Activated naive CD8-positive, alpha-beta T cell treated with anti-CD3 and anti-CD28 coated beads for 36 hours (primary cell): ENCODE data around the gene SLC25A38. TPM values are rescaled to one million over a fixed set of nuclear protein-coding genes. Genes with fewer than 3 reads are reported as not detected.
"Not testable (repeated sequence)": the region's sequence is repeated elsewhere in the genome, so short reads cannot be mapped to it uniquely, and the experiment has no call there.

ENCODE experiments used
- DNase-seq: peaks from one replicate; pipeline ENCODE4 v3.0.0; 2021
- H3K27ac Mint-ChIP-seq: one replicate; pipeline ENCODE4 v1.8.0; 2022; ENCODE audit warnings: mild to moderate bottlenecking, moderate library complexity, mixed read lengths
- H3K27me3 Mint-ChIP-seq: one replicate; pipeline ENCODE4 v1.8.0; 2022; ENCODE audit warnings: mild to moderate bottlenecking, mixed read lengths
- H3K36me3 Mint-ChIP-seq: one replicate; pipeline ENCODE4 v1.8.0; 2021; ENCODE audit warnings: mild to moderate bottlenecking, mixed read lengths
- H3K4me1 Mint-ChIP-seq: one replicate; pipeline ENCODE4 v1.8.0; 2021; ENCODE audit warnings: mixed read lengths
- H3K4me3 Mint-ChIP-seq: one replicate; pipeline ENCODE4 v1.8.0; 2022; ENCODE audit warnings: mild to moderate bottlenecking, moderate library complexity, mixed read lengths
- H3K9me3 Mint-ChIP-seq: one replicate; pipeline ENCODE4 v1.8.0; 2022; ENCODE audit warnings: mixed read lengths
- total RNA-seq, 2 experiments: library from RNA; stranded (reverse); gene quantifications; one replicate each; pipeline ENCODE4 v1.2.3, GENCODE V29; 2021

SLC25A38 gene
- total RNA-seq, 2 experiments from 2014 or later = 43.2 to 44.1 TPM

DNA sequence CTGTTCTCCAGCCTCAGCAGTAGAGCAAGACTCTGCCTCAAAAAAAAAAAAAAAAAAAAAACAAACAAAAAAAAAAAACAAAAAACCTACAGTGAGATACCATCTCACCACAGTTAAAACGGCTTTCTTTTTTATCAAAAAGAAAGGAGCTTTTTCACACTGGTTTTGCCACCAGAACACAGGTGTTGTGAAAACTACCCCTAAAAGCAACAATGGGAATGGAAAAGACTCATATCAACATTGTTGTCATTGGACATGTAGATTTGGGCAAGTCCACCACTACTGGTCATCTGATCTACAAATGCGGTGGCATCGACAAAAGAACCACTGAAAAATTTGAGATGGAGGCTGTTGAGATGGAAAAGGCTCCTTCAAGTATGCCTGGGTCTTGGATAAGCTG is 24.8 kb upstream of the SLC25A38 start:
- no peak for DNase-seq
- Mint-ChIP-seq H3K27me3 (no peaks in the 10 kb centered on the region), H3K4me1 (peaks cover 33% of the 10 kb centered on the region), H3K36me3 (peaks cover 2% of the 10 kb centered on the region), H3K4me3 (no peak overlapping the region), H3K9me3 (no peaks in the 10 kb centered on the region), H3K27ac (no peak overlapping the region)

DNA sequence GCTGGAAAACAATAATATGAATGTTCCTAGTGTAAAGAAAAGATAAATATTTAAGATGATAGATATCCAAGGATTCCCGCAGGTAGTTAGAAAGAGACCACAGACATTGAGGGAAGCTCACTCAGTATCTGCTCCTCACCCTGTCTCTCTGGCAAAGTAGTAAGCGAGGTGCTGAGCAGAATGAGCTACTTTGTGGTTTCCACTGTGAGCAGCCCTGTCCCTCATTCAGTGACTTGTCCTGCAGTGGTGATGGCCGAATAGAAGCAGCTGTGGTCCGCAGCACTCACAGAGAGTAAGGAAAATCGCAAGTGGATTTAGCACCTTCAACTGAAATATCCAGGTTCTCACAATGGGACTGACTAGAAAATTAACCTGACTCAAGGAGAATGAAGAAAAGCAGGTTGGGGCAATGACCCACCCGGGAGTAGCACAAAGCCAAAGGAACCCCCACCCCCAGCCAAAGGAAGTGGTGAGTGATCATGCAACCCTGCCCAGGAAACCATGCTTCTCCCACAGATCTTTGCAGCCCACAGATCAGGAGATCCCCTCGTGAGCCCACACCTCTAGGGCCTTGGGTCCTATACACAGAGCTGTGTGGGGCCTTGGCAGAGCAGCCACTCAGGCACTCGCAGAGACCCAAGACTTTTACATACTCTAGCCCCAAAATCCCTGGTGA is 21.8 kb upstream of the SLC25A38 start:
- Mint-ChIP-seq H3K4me1 (peaks cover 33% of the 10 kb centered on the region), H3K9me3 (no peaks in the 10 kb centered on the region), H3K27me3 (no peaks in the 10 kb centered on the region), H3K27ac (peak overlapping the region; percentile 70), H3K4me3 (peak overlapping the region; percentile 47), H3K36me3 (peaks cover 4% of the 10 kb centered on the region)
- DNase-seq = peak; percentile 29

DNA sequence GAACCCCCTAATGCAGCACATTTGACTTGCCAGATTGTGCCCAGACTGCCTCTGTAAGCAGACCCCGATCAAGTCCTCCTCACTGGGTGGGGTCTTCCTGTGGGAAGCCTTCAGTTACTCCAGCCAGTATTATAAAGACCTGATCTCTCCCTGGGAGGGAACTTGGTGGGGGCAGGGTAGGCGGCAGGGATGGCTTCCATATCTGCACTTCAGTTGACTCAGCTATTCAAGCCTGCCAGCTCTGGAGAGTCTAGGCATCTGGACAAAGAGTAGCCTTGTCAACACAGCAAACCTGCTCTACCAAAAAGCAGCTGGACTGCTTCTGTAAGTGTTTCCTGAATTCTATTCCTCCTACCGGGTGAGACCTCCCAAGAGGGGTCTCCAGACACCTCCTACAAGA is 21.0 kb upstream of the SLC25A38 start:
- DNase-seq = no peak
- H3K27me3 Mint-ChIP-seq = no peaks in the 10 kb centered on the region
- peaks cover 4% of the 10 kb centered on the region for H3K36me3 Mint-ChIP-seq
- no peak overlapping the region for H3K27ac Mint-ChIP-seq
- no peak overlapping the region for H3K4me3 Mint-ChIP-seq
- no peaks in the 10 kb centered on the region for H3K9me3 Mint-ChIP-seq
- peaks cover 33% of the 10 kb centered on the region for H3K4me1 Mint-ChIP-seq

- DNase-seq = no peak
- no peak overlapping the region for H3K27ac Mint-ChIP-seq
- H3K4me3 Mint-ChIP-seq = no peak overlapping the region
- peaks cover 29% of the 10 kb centered on the region for H3K4me1 Mint-ChIP-seq
- H3K27me3 Mint-ChIP-seq = no peaks in the 10 kb centered on the region
- peaks cover 4% of the 10 kb centered on the region for H3K36me3 Mint-ChIP-seq
- no peaks in the 10 kb centered on the region for H3K9me3 Mint-ChIP-seq
These were observed 20.4 kb upstream of the SLC25A38 start for GRCh38 chr3:39362812-39363211.

DNA sequence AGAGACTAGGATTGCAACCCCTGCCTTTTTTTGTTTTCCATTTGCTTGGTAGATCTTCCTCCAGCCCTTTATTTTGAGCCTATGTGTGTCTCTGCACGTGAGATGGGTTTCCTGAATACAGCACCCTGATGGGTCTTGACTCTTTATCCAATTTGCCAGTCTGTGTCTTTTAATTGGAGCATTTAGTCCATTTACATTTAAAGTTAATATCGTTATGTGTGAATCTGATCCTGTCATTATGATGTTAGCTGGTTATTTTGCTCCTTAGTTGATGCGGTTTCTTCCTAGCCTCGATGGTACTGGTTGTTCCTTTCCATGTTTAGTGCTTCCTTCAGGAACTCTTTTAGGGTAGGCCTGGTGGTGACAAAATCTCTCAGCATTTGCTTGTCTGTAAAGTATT is 12.7 kb upstream of the SLC25A38 start:
- H3K4me3 Mint-ChIP-seq, H3K27ac Mint-ChIP-seq, H3K4me1 Mint-ChIP-seq, H3K36me3 Mint-ChIP-seq, H3K9me3 Mint-ChIP-seq, H3K27me3 Mint-ChIP-seq, DNase-seq: not testable (repeated sequence)

GRCh38 chr3:39372833-39373232 is 10.3 kb upstream of the SLC25A38 start:
- H3K27ac Mint-ChIP-seq = no peak overlapping the region
- DNase-seq = no peak
- no peak overlapping the region for H3K4me3 Mint-ChIP-seq
- no peaks in the 10 kb centered on the region for H3K4me1 Mint-ChIP-seq
- H3K36me3 Mint-ChIP-seq = peaks cover 6% of the 10 kb centered on the region
- H3K9me3 Mint-ChIP-seq = peaks cover 9% of the 10 kb centered on the region
- no peaks in the 10 kb centered on the region for H3K27me3 Mint-ChIP-seq

- H3K9me3 Mint-ChIP-seq = no peaks in the 10 kb centered on the region
- H3K27ac Mint-ChIP-seq = no peak overlapping the region
- DNase-seq = no peak
These were observed 6.1 kb upstream of the SLC25A38 start for GRCh38 chr3:39376959-39377634.

GRCh38 chr3:39378088-39378487 is 5.1 kb upstream of the SLC25A38 start:
- no peaks in the 10 kb centered on the region for H3K27me3 Mint-ChIP-seq
- H3K4me3 Mint-ChIP-seq = no peak overlapping the region
- peaks cover 4% of the 10 kb centered on the region for H3K4me1 Mint-ChIP-seq
- no peak overlapping the region for H3K27ac Mint-ChIP-seq
- DNase-seq = peak; percentile 45
- no peaks in the 10 kb centered on the region for H3K36me3 Mint-ChIP-seq
- H3K9me3 Mint-ChIP-seq = no peaks in the 10 kb centered on the region

More at GRCh38 chr3:39376959-39377634, 6.1 kb upstream of the SLC25A38 start:
- Mint-ChIP-seq H3K36me3 (no peaks in the 10 kb centered on the region), H3K4me1 (no peaks in the 10 kb centered on the region), H3K4me3 (no peak overlapping the region), H3K27me3 (no peaks in the 10 kb centered on the region)

DNA sequence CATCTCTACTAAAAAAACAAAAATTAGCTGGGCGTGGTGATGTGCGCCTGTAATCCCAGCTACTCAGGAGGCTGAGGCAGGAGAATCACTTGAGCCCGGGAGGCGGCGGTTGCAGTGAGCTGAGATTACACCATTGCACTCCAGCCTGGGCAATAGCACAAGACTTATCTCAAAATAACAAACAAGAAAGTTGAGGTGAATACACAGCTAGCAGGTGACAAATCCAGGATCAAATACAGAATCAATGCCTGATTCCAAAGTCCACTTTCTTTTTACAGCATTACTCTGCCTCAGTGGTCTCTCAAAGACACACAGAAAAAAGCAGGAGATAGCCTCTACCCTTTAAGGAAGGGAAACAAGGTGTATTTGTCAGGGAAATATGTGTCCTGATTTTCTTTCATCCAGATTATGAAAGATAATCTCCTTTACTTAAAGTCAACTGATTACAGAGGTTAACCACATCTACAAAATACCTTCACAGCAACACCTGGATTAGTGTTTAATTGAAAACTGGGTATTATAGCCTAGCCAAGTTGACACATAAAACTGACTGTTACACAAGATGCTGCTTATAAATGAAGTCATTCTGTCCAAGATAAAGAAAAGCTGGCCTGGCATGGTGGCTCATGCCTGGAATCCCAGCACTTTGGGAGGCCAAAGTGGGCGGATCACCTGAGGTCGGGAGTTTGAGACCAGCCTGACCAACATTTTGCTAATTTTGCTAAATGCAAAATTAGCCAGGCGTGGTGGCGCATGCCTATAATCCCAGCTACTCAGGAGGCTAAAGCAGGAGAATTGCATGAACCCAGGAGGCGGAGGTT is 4.0 kb upstream of the SLC25A38 start:
- DNase-seq = no peak
- Mint-ChIP-seq H3K9me3 (no peaks in the 10 kb centered on the region), H3K4me3 (no peak overlapping the region), H3K36me3 (no peaks in the 10 kb centered on the region), H3K27ac (no peak overlapping the region), H3K27me3 (no peaks in the 10 kb centered on the region), H3K4me1 (peaks cover 4% of the 10 kb centered on the region)

DNA sequence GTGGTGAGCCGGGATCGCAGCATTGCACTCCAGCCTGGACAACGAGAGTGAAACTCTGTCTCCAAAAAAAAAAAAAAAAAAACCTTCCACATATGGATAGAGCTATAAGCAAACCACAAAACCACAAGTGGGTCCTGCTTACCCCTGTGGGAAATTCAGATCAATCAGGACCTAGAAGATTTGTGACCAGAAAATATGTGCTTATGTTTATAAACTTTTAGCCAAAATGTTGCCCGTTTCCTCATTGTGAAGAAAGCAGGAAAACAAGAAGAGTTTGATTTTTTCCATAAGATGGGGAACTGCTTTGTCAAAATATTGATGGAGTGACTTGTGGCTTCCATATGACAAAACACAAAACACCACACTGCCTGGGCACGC is 3.4 kb upstream of the SLC25A38 start:
- H3K4me3 Mint-ChIP-seq = no peak overlapping the region
- no peak overlapping the region for H3K27ac Mint-ChIP-seq

GRCh38 chr3:39381432-39381831 is 1.7 kb upstream of the SLC25A38 start:
- Mint-ChIP-seq H3K9me3 (no peaks in the 10 kb centered on the region), H3K4me1 (peaks cover 21% of the 10 kb centered on the region), H3K27me3 (no peaks in the 10 kb centered on the region), H3K27ac (no peak overlapping the region), H3K4me3 (no peak overlapping the region), H3K36me3 (peaks cover 8% of the 10 kb centered on the region)
- no peak for DNase-seq

More for the DNA sequence above, 3.4 kb upstream of the SLC25A38 start:
- H3K9me3 Mint-ChIP-seq = no peaks in the 10 kb centered on the region
- H3K36me3 Mint-ChIP-seq = no peaks in the 10 kb centered on the region
- H3K27me3 Mint-ChIP-seq = no peaks in the 10 kb centered on the region
- DNase-seq = no peak
- H3K4me1 Mint-ChIP-seq = peaks cover 8% of the 10 kb centered on the region

DNA sequence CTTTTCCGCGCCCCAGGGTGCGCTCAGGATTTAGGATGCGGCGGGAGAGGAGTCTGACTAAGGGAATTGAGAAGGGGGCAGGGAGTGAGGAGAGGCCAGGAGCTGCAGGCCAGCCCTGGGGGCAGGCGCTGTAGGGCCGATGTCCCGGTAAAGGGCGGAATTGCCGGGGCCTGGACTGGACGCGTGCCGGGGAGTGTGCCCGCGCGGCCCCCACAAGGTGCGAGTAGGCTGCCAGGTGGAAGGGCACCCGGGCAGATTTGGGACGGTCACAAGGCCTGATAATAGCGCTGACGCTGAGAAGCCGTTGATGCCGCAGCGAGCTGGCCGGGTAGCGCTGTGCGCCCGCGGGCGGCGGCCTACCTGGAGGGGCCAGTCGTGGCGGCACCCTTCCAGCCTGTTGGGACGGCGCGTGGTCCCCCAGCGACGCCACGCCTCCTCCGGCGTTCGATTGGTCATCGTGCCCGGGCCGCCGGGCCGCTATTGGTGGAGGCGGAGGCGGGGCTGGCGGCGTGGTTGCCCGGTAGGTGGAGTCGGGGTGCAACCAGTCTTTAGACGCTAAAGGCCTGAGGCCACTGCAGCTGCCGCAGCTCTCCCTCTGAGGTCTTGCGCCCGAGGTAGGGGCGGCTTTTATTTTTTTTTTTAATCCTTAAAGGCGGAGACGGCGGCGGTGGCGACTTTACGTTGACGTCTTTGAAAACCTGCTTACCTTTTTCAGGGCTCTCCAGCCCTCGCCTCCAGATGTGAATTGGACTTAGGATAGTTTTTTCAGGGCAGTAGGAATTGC is 903 bp downstream of the SLC25A38 start:
- DNase-seq = peak; percentile 98
- Mint-ChIP-seq H3K9me3 (no peaks in the 10 kb centered on the region), H3K4me1 (peaks cover 46% of the 10 kb centered on the region), H3K4me3 (peak overlapping the region; percentile 94), H3K27me3 (no peaks in the 10 kb centered on the region), H3K27ac (peak overlapping the region; percentile 98), H3K36me3 (peaks cover 19% of the 10 kb centered on the region)

- Mint-ChIP-seq H3K4me3 (peak overlapping the region; percentile 94), H3K27me3 (no peaks in the 10 kb centered on the region), H3K9me3 (no peaks in the 10 kb centered on the region), H3K36me3 (peaks cover 24% of the 10 kb centered on the region), H3K4me1 (peaks cover 50% of the 10 kb centered on the region), H3K27ac (peak overlapping the region; percentile 49)
- no peak for DNase-seq
These were observed 1.5 kb downstream of the SLC25A38 start for GRCh38 chr3:39384665-39385000.

GRCh38 chr3:39385456-39386090 is 2.4 kb downstream of the SLC25A38 start:
- Mint-ChIP-seq H3K36me3 (peaks cover 28% of the 10 kb centered on the region), H3K4me1 (peaks cover 51% of the 10 kb centered on the region), H3K27me3 (no peaks in the 10 kb centered on the region), H3K27ac (peak overlapping the region; percentile 65), H3K4me3 (peak overlapping the region; percentile 94), H3K9me3 (no peaks in the 10 kb centered on the region)
- no peak for DNase-seq
